Neural cell (in vitro differentiated cells): ENCODE data around the gene STK32B.

ENCODE experiments used
- CTCF ChIP-seq: fragments of 450-650 bp; IDR thresholded peaks from 2 replicates; pipeline ENCODE4 v1.5.1; 2014; ENCODE audit warnings: antibody characterized with exemption, mild to moderate bottlenecking, moderate library complexity; ENCODE audit not compliant: poor library complexity, severe bottlenecking
- EP300 ChIP-seq: fragments of 450-650 bp; conservative IDR thresholded peaks from 2 replicates; pipeline ENCODE4 v1.6.1; 2014; ENCODE audit warnings: antibody characterized with exemption, mild to moderate bottlenecking, moderate library complexity; ENCODE audit not compliant: poor library complexity, severe bottlenecking
- MXI1 ChIP-seq: fragments of 450-650 bp; conservative IDR thresholded peaks from 2 replicates; pipeline ENCODE4 v1.6.1; 2014; ENCODE audit warnings: antibody characterized with exemption, mild to moderate bottlenecking; ENCODE audit not compliant: poor library complexity, severe bottlenecking
- POLR2AphosphoS5 ChIP-seq: IDR thresholded peaks from 2 replicates; pipeline ENCODE4 v1.6.1; 2012
- RAD21 ChIP-seq: fragments of 450-650 bp; conservative IDR thresholded peaks from 2 replicates; pipeline ENCODE4 v1.6.1; 2014; ENCODE audit warnings: antibody characterized with exemption, mild to moderate bottlenecking, moderate library complexity
- SMC3 ChIP-seq: fragments of 450-650 bp; conservative IDR thresholded peaks from 2 replicates; pipeline ENCODE4 v1.6.1; 2014; ENCODE audit warnings: antibody characterized with exemption, mild to moderate bottlenecking, moderate library complexity; ENCODE audit not compliant: poor library complexity
- TAF1 ChIP-seq: IDR thresholded peaks from 2 replicates; pipeline ENCODE4 v1.6.1; 2012; ENCODE audit warnings: low read depth
- TF ChIP-seq, protein P1 (sequence below): IDR thresholded peaks from 2 replicates; pipeline ENCODE4 v1.6.1; 2012; ENCODE audit warnings: borderline replicate concordance

DNA sequence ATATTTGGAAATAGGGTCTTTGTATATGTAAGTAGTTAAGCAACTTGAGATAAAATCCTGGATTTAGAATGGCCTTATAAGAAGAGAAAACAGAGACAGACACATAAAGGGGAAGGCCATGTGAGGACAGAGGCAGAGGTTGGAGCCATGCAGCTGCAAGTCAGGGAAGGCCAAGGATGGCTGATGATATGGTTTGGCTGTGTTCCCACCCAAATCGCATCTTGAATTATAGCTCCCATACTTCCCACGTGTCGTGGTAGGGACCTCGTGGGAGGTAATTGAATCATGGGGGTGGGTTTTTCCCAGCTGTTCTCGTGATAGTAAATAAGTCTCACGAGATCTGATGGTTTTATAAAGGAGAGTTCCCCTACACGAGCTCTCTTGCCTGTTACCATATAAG lies 76.3 kb downstream of the STK32B start:
- TF ChIP-seq SMC3 (no peak), CTCF (no peak), TAF1 (no peak), POLR2AphosphoS5 (no peak), EP300 (no peak), MXI1 (no peak), RAD21 (no peak)
- TF ChIP-seq, protein P1, sequence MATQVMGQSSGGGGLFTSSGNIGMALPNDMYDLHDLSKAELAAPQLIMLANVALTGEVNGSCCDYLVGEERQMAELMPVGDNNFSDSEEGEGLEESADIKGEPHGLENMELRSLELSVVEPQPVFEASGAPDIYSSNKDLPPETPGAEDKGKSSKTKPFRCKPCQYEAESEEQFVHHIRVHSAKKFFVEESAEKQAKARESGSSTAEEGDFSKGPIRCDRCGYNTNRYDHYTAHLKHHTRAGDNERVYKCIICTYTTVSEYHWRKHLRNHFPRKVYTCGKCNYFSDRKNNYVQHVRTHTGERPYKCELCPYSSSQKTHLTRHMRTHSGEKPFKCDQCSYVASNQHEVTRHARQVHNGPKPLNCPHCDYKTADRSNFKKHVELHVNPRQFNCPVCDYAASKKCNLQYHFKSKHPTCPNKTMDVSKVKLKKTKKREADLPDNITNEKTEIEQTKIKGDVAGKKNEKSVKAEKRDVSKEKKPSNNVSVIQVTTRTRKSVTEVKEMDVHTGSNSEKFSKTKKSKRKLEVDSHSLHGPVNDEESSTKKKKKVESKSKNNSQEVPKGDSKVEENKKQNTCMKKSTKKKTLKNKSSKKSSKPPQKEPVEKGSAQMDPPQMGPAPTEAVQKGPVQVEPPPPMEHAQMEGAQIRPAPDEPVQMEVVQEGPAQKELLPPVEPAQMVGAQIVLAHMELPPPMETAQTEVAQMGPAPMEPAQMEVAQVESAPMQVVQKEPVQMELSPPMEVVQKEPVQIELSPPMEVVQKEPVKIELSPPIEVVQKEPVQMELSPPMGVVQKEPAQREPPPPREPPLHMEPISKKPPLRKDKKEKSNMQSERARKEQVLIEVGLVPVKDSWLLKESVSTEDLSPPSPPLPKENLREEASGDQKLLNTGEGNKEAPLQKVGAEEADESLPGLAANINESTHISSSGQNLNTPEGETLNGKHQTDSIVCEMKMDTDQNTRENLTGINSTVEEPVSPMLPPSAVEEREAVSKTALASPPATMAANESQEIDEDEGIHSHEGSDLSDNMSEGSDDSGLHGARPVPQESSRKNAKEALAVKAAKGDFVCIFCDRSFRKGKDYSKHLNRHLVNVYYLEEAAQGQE: no peak
